ENCODE measurements around the gene ACAP2. TPM values are rescaled to one million over a fixed set of nuclear protein-coding genes. Genes with fewer than 3 reads are reported as not detected.
A peak's percentile ranks its signal among the peaks of the same experiment; 100 is the strongest.

ACAP2 gene
- total RNA-seq, 3 donors from 2014 or later (not counting 1 experiment from before 2014, with no cell fraction given), result 103 to 132 (median 128) TPM

DNA sequence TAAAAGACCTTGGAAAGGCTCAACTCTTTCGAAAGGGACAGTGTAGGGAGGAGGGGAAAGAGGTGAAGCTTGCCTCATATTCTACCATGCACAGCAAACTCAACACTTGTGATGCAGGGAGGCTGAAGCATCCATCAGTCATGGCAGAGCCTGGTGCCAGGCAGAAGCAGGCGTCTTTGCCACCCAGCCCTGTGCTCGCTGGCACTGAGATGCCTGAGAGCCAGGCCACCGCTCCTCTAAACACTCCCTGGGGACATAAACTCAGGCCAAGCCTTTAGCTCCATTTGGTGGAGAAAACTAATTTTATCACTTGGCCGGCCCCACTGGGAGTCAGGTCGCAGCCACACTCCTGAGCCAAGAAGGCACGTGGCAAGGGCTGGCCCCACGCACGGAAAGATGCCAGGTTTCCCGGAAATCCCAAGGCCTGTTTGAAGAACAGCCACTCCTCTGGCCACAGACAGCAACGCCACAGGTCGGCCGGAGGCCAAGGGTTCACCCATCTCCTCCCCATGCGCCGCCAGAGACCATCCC, 202.6 kb downstream of the ACAP2 start:
- no peaks in the 10 kb centered on the region for H3K27me3 Mint-ChIP-seq (ENCODE audit: low read depth in 2 of 2)
- no peak overlapping the region for H3K27ac ChIP-seq (ENCODE audit: low read length)
- H3K27ac Mint-ChIP-seq, result no peak overlapping the region
- TF ChIP-seq, protein P1, sequence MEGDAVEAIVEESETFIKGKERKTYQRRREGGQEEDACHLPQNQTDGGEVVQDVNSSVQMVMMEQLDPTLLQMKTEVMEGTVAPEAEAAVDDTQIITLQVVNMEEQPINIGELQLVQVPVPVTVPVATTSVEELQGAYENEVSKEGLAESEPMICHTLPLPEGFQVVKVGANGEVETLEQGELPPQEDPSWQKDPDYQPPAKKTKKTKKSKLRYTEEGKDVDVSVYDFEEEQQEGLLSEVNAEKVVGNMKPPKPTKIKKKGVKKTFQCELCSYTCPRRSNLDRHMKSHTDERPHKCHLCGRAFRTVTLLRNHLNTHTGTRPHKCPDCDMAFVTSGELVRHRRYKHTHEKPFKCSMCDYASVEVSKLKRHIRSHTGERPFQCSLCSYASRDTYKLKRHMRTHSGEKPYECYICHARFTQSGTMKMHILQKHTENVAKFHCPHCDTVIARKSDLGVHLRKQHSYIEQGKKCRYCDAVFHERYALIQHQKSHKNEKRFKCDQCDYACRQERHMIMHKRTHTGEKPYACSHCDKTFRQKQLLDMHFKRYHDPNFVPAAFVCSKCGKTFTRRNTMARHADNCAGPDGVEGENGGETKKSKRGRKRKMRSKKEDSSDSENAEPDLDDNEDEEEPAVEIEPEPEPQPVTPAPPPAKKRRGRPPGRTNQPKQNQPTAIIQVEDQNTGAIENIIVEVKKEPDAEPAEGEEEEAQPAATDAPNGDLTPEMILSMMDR (IDR thresholded peaks at IDR 0.05), result no peak
- H3K27me3 ChIP-seq (ENCODE audit: control insufficient read depth, insufficient read depth, low read length), result no peaks in the 10 kb centered on the region
- WGBS (ENCODE audit: insufficient coverage), result 95% methylated on average over 15 of the region's 15 CpGs
- no peak for ATAC-seq
- DNase-seq, result no peak
- peaks cover 13 to 16% of the 10 kb centered on the region in 2 donors for H3K4me1 Mint-ChIP-seq
- no peaks in the 10 kb centered on the region for H3K36me3 Mint-ChIP-seq
- H3K9me3 ChIP-seq (ENCODE audit: control insufficient read depth, insufficient read depth, low read length), result no peaks in the 10 kb centered on the region
- H3K4me3 Mint-ChIP-seq, result no peak overlapping the region
- no peaks in the 10 kb centered on the region for H3K36me3 ChIP-seq (ENCODE audit: control insufficient read depth, insufficient read depth, low read length)
- no peak overlapping the region for H3K4me3 ChIP-seq (ENCODE audit: low read length)
- H3K9me3 Mint-ChIP-seq, result no peaks in the 10 kb centered on the region
- H3K4me1 ChIP-seq (ENCODE audit: control insufficient read depth, insufficient read depth, low read length), result peaks cover 8% of the 10 kb centered on the region
- intact Hi-C loops (cut with micrococcal nuclease), result no loop called here

DNA sequence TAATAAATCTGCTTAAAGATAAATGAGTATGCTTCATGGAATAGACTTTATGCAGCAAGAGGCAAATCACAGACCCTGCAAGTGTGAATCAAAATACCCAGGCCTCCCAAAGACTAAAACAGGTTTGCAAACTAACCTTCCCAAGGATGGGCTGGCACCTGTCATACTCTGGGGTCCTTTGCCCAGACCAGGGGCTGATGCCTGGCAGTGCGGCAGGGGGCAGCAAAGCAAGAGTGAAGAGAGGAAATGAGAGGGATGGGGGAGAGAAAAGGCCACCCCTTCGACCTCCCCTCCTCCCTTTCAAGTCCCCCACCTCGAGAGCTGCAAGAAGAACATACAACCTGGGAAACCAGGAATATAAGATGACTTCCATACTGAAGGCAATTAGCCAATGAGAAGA, 203.7 kb downstream of the ACAP2 start:
- Mint-ChIP-seq H3K4me1 (peaks cover 13 to 16% of the 10 kb centered on the region in 2 donors), H3K27ac (no peak overlapping the region), H3K27me3 (ENCODE audit: low read depth in 2 of 2) (no peaks in the 10 kb centered on the region), H3K36me3 (no peaks in the 10 kb centered on the region), H3K9me3 (no peaks in the 10 kb centered on the region), H3K4me3 (no peak overlapping the region)
- peaks cover 8% of the 10 kb centered on the region for H3K4me1 ChIP-seq (ENCODE audit: control insufficient read depth, insufficient read depth, low read length)
- no peaks in the 10 kb centered on the region for H3K36me3 ChIP-seq (ENCODE audit: control insufficient read depth, insufficient read depth, low read length)
- no peak overlapping the region for H3K27ac ChIP-seq (ENCODE audit: low read length)
- intact Hi-C loops (cut with micrococcal nuclease), result no loop called here
- no peaks in the 10 kb centered on the region for H3K27me3 ChIP-seq (ENCODE audit: control insufficient read depth, insufficient read depth, low read length)
- WGBS (ENCODE audit: insufficient coverage), result no CpG with 5 or more reads among the region's 3 CpGs
- ATAC-seq, result no peak
- H3K9me3 ChIP-seq (ENCODE audit: control insufficient read depth, insufficient read depth, low read length), result no peaks in the 10 kb centered on the region
- DNase-seq, result no peak
- TF ChIP-seq, protein P1 (IDR thresholded peaks at IDR 0.05), result no peak
- H3K4me3 ChIP-seq (ENCODE audit: low read length), result no peak overlapping the region

DNA sequence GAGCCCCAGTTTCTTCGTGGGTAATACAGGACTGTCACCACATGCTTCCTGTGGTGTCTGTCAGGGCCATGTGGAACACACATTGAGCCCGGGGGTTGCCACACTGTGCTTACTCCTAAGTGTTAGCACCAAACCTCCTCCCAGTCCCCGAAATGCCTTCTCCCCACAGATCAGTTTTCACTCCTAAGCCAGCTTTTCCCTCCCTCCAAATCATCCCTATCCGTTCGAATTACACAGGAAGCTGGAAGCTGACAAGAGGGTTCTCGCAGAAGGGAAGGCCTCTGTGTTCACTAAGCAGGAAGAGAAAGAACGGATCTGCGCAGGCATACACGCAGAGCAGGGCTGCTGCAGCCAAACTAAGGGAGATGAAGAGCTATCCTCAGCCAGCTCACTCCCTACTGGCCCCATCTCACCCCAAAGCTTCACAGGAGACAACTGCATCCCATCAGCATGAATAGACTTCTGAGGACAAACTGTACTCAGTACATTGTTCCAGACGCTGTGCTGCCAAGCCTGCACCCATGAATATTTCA, 204.2 kb downstream of the ACAP2 start:
- Histone ChIP-seq H3K36me3 (ENCODE audit: control insufficient read depth, insufficient read depth, low read length) (no peaks in the 10 kb centered on the region), H3K9me3 (ENCODE audit: control insufficient read depth, insufficient read depth, low read length) (no peaks in the 10 kb centered on the region), H3K27ac (ENCODE audit: low read length) (no peak overlapping the region), H3K4me1 (ENCODE audit: control insufficient read depth, insufficient read depth, low read length) (peaks cover 8% of the 10 kb centered on the region), H3K4me3 (ENCODE audit: low read length) (no peak overlapping the region), H3K27me3 (ENCODE audit: control insufficient read depth, insufficient read depth, low read length) (no peaks in the 10 kb centered on the region)
- 68% methylated on average over 10 of the region's 10 CpGs for WGBS (ENCODE audit: insufficient coverage)
- DNase-seq, result no peak
- Mint-ChIP-seq H3K4me1 (peaks cover 13 to 16% of the 10 kb centered on the region in 2 donors), H3K36me3 (no peaks in the 10 kb centered on the region), H3K4me3 (no peak overlapping the region), H3K9me3 (no peaks in the 10 kb centered on the region), H3K27me3 (ENCODE audit: low read depth in 2 of 2) (no peaks in the 10 kb centered on the region), H3K27ac (peak overlapping the region; percentile 4 to 26)
- intact Hi-C loops (cut with micrococcal nuclease), result no loop called here
- TF ChIP-seq, protein P1 (IDR thresholded peaks at IDR 0.05), result no peak
- ATAC-seq, result peak; percentile 49 to 95 (median 50)

DNA sequence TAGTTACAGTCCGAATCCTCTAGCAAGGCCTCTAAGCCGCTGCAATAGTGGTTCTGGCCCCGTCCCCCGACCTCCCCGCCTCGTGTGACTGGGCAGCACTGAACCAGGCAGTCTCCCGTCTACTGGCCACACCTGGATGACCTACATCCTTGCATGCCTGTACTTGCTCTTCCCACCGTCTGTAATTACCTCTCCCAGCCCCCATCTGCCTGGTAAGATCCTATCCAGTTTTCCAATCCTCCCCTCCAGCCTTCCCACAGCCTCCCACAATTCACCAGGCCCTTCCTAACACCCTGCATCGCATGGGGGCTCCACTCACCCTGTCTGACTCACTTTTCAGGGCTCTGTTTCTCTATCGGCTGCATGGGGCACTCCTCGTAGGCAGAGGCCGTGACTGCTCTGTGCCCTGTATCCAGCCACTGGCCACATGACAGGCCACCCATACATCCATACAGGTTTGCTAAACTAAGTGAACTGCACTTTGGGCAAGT, 204.7 kb downstream of the ACAP2 start:
- 91% methylated on average over 12 of the region's 12 CpGs for WGBS (ENCODE audit: insufficient coverage)
- H3K9me3 ChIP-seq (ENCODE audit: control insufficient read depth, insufficient read depth, low read length), result no peaks in the 10 kb centered on the region
- H3K27ac ChIP-seq (ENCODE audit: low read length), result no peak overlapping the region
- peaks cover 8% of the 10 kb centered on the region for H3K4me1 ChIP-seq (ENCODE audit: control insufficient read depth, insufficient read depth, low read length)
- no peak for DNase-seq
- H3K4me3 ChIP-seq (ENCODE audit: low read length), result no peak overlapping the region
- Mint-ChIP-seq H3K27ac (peak overlapping the region; percentile 4 to 26), H3K36me3 (no peaks in the 10 kb centered on the region), H3K4me3 (no peak overlapping the region), H3K9me3 (no peaks in the 10 kb centered on the region), H3K27me3 (ENCODE audit: low read depth in 2 of 2) (no peaks in the 10 kb centered on the region), H3K4me1 (peaks cover 13 to 16% of the 10 kb centered on the region in 2 donors)
- TF ChIP-seq, protein P1 (IDR thresholded peaks at IDR 0.05), result no peak
- H3K36me3 ChIP-seq (ENCODE audit: control insufficient read depth, insufficient read depth, low read length), result no peaks in the 10 kb centered on the region
- no peak for ATAC-seq
- no peaks in the 10 kb centered on the region for H3K27me3 ChIP-seq (ENCODE audit: control insufficient read depth, insufficient read depth, low read length)
- intact Hi-C loops (cut with micrococcal nuclease), result no loop called here
